Ectodermal cell (in vitro differentiated cells): ENCODE measurements around the gene RPS17.
"Not testable (repeated sequence)": the region's sequence is repeated elsewhere in the genome, so short reads cannot be mapped to it uniquely, and the experiment has no call there.

ENCODE experiments used
- H3K27ac ChIP-seq: 2 replicates; pipeline ENCODE4 v1.7.0; 2013; ENCODE audit warnings: mild to moderate bottlenecking, low read depth, low read length; ENCODE audit not compliant: insufficient read depth, poor library complexity, severe bottlenecking
- H3K27me3 ChIP-seq: 2 replicates; pipeline ENCODE4 v1.7.0; 2013; ENCODE audit warnings: mild to moderate bottlenecking, low read length; ENCODE audit not compliant: insufficient read depth, control insufficient read depth, poor library complexity, severe bottlenecking
- H3K36me3 ChIP-seq: one replicate; pipeline ENCODE4 v1.7.0; 2013; ENCODE audit warnings: low read length; ENCODE audit not compliant: control insufficient read depth, insufficient read depth
- H3K4me1 ChIP-seq: one replicate; pipeline ENCODE4 v1.7.0; 2013; ENCODE audit warnings: low read length; ENCODE audit not compliant: control insufficient read depth, insufficient read depth
- H3K4me3 ChIP-seq: 2 replicates; pipeline ENCODE4 v1.7.0; 2013; ENCODE audit warnings: low read depth, low read length, control low read depth; ENCODE audit not compliant: insufficient read depth
- H3K9me3 ChIP-seq: 2 replicates; pipeline ENCODE4 v1.7.0; 2013; ENCODE audit warnings: mild to moderate bottlenecking, low read length, moderate library complexity; ENCODE audit not compliant: control insufficient read depth
- WGBS, 2 experiments: methylation state at CpG; one replicate each; pipeline ENCODE4 v1.1.7; 2013; ENCODE audit warnings: missing lambda C conversion rate in 2 of 2; 5-methylcytosine and 5-hydroxymethylcytosine counted together

Gene RPS17

GRCh38 chr15:82536409-82537350, 3.6 kb downstream of the RPS17 start:
- 93 to 94% methylated on average over 11 of the region's 11 CpGs for whole genome bisulfite sequencing, 2 experiments
- Histone ChIP-seq H3K27me3 (no peaks in the 10 kb centered on the region), H3K9me3 (no peaks in the 10 kb centered on the region), H3K4me1 (peaks cover 2% of the 10 kb centered on the region), H3K36me3 (peaks cover 36% of the 10 kb centered on the region), H3K4me3 (no peak overlapping the region), H3K27ac (no peak overlapping the region)

GRCh38 chr15:82535566-82536408, 4.5 kb downstream of the RPS17 start:
- Histone ChIP-seq H3K27me3 (no peaks in the 10 kb centered on the region), H3K27ac (no peak overlapping the region), H3K4me1 (peaks cover 2% of the 10 kb centered on the region), H3K4me3 (no peak overlapping the region), H3K9me3 (no peaks in the 10 kb centered on the region), H3K36me3 (peaks cover 36% of the 10 kb centered on the region)
- WGBS, 2 experiments, result 93 to 96% methylated on average over 9 of the region's 9 CpGs

GRCh38 chr15:82535151-82535550, 5.1 kb downstream of the RPS17 start:
- H3K9me3 ChIP-seq, H3K4me3 ChIP-seq, H3K27me3 ChIP-seq, H3K27ac ChIP-seq, H3K4me1 ChIP-seq: not testable (repeated sequence)
- 88 to 94% methylated on average over 5 of the region's 5 CpGs for WGBS, 2 experiments
- peaks cover 36% of the 10 kb centered on the region for H3K36me3 ChIP-seq

- not testable (repeated sequence) for H3K9me3 ChIP-seq, H3K27ac ChIP-seq, H3K4me1 ChIP-seq, H3K4me3 ChIP-seq, H3K27me3 ChIP-seq
- WGBS, 2 experiments, result 84 to 93% methylated on average over 3 of the region's 3 CpGs
- peaks cover 36% of the 10 kb centered on the region for H3K36me3 ChIP-seq
These were observed 5.8 kb downstream of the RPS17 start for GRCh38 chr15:82534457-82534861.

- H3K27me3 ChIP-seq, result no peaks in the 10 kb centered on the region
- 92 to 95% methylated on average over 3 of the region's 3 CpGs for WGBS, 2 experiments
- H3K27ac ChIP-seq, result no peak overlapping the region
- no peak overlapping the region for H3K4me3 ChIP-seq
- peaks cover 36% of the 10 kb centered on the region for H3K36me3 ChIP-seq
- peaks cover 2% of the 10 kb centered on the region for H3K4me1 ChIP-seq
- H3K9me3 ChIP-seq, result no peaks in the 10 kb centered on the region
These were observed 6.5 kb downstream of the RPS17 start for GRCh38 chr15:82533801-82534200.

- WGBS, 2 experiments, result 93 to 96% methylated on average over 15 of the region's 15 CpGs
- H3K27me3 ChIP-seq, result no peaks in the 10 kb centered on the region
- no peaks in the 10 kb centered on the region for H3K4me1 ChIP-seq
- no peak overlapping the region for H3K27ac ChIP-seq
- H3K36me3 ChIP-seq, result peaks cover 30% of the 10 kb centered on the region
- no peak overlapping the region for H3K4me3 ChIP-seq
- no peaks in the 10 kb centered on the region for H3K9me3 ChIP-seq
These were observed 7.2 kb downstream of the RPS17 start for GRCh38 chr15:82532991-82533481.

- no peak overlapping the region for H3K4me3 ChIP-seq
- WGBS, 2 experiments, result 92 to 95% methylated on average over 9 of the region's 9 CpGs
- peaks cover 25% of the 10 kb centered on the region for H3K36me3 ChIP-seq
These were observed 7.8 kb downstream of the RPS17 start for GRCh38 chr15:82532383-82532990.

GRCh38 chr15:82531496-82532382, 8.5 kb downstream of the RPS17 start:
- WGBS, 2 experiments, result 81 to 89% methylated on average over 11 of the region's 11 CpGs

More at GRCh38 chr15:82532383-82532990, 7.8 kb downstream of the RPS17 start:
- Histone ChIP-seq H3K4me1 (no peaks in the 10 kb centered on the region), H3K9me3 (no peaks in the 10 kb centered on the region), H3K27ac (no peak overlapping the region), H3K27me3 (no peaks in the 10 kb centered on the region)

GRCh38 chr15:82530606-82531379, 9.5 kb downstream of the RPS17 start:
- 25 to 26% methylated on average over 10 of the region's 10 CpGs for WGBS, 2 experiments
- Histone ChIP-seq H3K4me3 (no peak overlapping the region), H3K36me3 (peaks cover 8% of the 10 kb centered on the region), H3K9me3 (no peaks in the 10 kb centered on the region), H3K27ac (no peak overlapping the region), H3K27me3 (no peaks in the 10 kb centered on the region), H3K4me1 (no peaks in the 10 kb centered on the region)

More at GRCh38 chr15:82531496-82532382, 8.5 kb downstream of the RPS17 start:
- H3K4me1 ChIP-seq, result no peaks in the 10 kb centered on the region
- no peaks in the 10 kb centered on the region for H3K27me3 ChIP-seq
- no peak overlapping the region for H3K4me3 ChIP-seq
- no peaks in the 10 kb centered on the region for H3K9me3 ChIP-seq
- peaks cover 18% of the 10 kb centered on the region for H3K36me3 ChIP-seq
- no peak overlapping the region for H3K27ac ChIP-seq
